Keratinocyte (primary cell): Measurements from ENCODE around the gene CHAC2. TPM values are rescaled to one million over a fixed set of nuclear protein-coding genes. Genes with fewer than 3 reads are reported as not detected.

Source experiments
- DNase-seq: peaks from one replicate; pipeline ENCODE4 v3.0.0-alpha.2; 2011; ENCODE audit warnings: low read depth, missing footprints, low spot score
- FAIRE-seq: peaks from 2 replicates; lab custom pipeline; 2011; peaks lifted over from hg19 to GRCh38; lab: Jason Lieb, UNC
- H2AFZ ChIP-seq: 2 replicates; pipeline ENCODE4 v1.6.0; 2012; ENCODE audit warnings: low read length, control low read depth, inconsistent platforms; ENCODE audit not compliant: control insufficient read depth
- H3K27ac ChIP-seq: 2 replicates; pipeline ENCODE4 v1.5.1; 2011; ENCODE audit warnings: low read length; ENCODE audit not compliant: control insufficient read depth, insufficient read depth
- H3K27me3 ChIP-seq: 3 replicates; pipeline ENCODE4 v1.6.0; 2011; ENCODE audit warnings: low read length; ENCODE audit not compliant: control insufficient read depth, insufficient read depth; ENCODE audit errors: extremely low read depth
- H3K36me3 ChIP-seq, 2 experiments: 2 replicates in 1 of 2; 3 replicates in 1 of 2; pipeline ENCODE4 v1.5.1; 2011; ENCODE audit warnings: low read length in 2 of 2, mild to moderate bottlenecking in 1 of 2; ENCODE audit not compliant: control insufficient read depth in 2 of 2, insufficient read depth in 2 of 2; ENCODE audit errors: extremely low read depth in 1 of 2
- H3K4me1 ChIP-seq: 3 replicates; pipeline ENCODE4 v1.5.1; 2011; ENCODE audit warnings: low read length; ENCODE audit not compliant: control insufficient read depth, insufficient read depth; ENCODE audit errors: extremely low read depth
- H3K4me2 ChIP-seq: 3 replicates; pipeline ENCODE4 v1.6.0; 2011; ENCODE audit warnings: low read depth, low read length; ENCODE audit not compliant: control insufficient read depth, insufficient read depth; ENCODE audit errors: extremely low read depth
- H3K4me3 ChIP-seq, 3 experiments: fragments of 200-600 bp in 1 of 3; sonication (generic) in 1 of 3; 2 replicates in 2 of 3; 3 replicates in 1 of 3; pipeline ENCODE4 v1.5.1; 2011 to 2016; ENCODE audit warnings: low read length in 3 of 3, mild to moderate bottlenecking in 3 of 3, control low read depth in 2 of 3, inconsistent platforms in 1 of 3, low read depth in 1 of 3, mixed read lengths in 1 of 3, mixed run types in 1 of 3, moderate library complexity in 1 of 3; ENCODE audit not compliant: control insufficient read depth in 2 of 3, insufficient read depth in 2 of 3; ENCODE audit errors: extremely low read depth in 1 of 3
- H3K79me2 ChIP-seq: 2 replicates; pipeline ENCODE4 v1.6.0; 2012; ENCODE audit warnings: low read length; ENCODE audit not compliant: control insufficient read depth, insufficient read depth
- H3K9ac ChIP-seq: 3 replicates; pipeline ENCODE4 v1.6.0; 2011; ENCODE audit warnings: low read length; ENCODE audit not compliant: control insufficient read depth, insufficient read depth; ENCODE audit errors: extremely low read depth
- H3K9me1 ChIP-seq: 3 replicates; pipeline ENCODE4 v1.6.0; 2011; ENCODE audit warnings: low read length; ENCODE audit not compliant: control insufficient read depth, insufficient read depth; ENCODE audit errors: extremely low read depth
- H3K9me3 ChIP-seq: 2 replicates; pipeline ENCODE4 v1.5.1; 2012; ENCODE audit warnings: low read depth, low read length; ENCODE audit not compliant: control insufficient read depth
- H4K20me1 ChIP-seq: 3 replicates; pipeline ENCODE4 v1.6.0; 2011; ENCODE audit warnings: low read length; ENCODE audit not compliant: control insufficient read depth, insufficient read depth; ENCODE audit errors: extremely low read depth
- EZH2 ChIP-seq: IDR thresholded peaks from one replicate; pipeline ENCODE4 v1.6.1; 2012; ENCODE audit warnings: inconsistent platforms, mild to moderate bottlenecking, low read length, moderate library complexity
- dilution Hi-C: fragments of 300-500 bp; cut with MboI; formaldehyde crosslinking; loops from one replicate; pipeline ENCODE4 v1.7.0; 2020; ENCODE audit warnings: low sequenced_read_pairs; ENCODE audit not compliant: extremely low pct_ligation_motif_present
- polyA plus RNA-seq, 5 experiments: library from polyadenylated mRNA; depleted of rRNA in 3 of 5; stranded (reverse) in 3 of 5; stranded (forward) in 1 of 5; unstranded in 1 of 5; fragments of >200 nt; gene quantifications; 1 replicate in 1 of 5; 2 replicates in 3 of 5; 3 replicates in 1 of 5; pipeline versions ENCODE4 v1.2.1 to v1.2.3, GENCODE V29; 2011 to 2012; ENCODE audit warnings: missing spikeins in 2 of 5, low read depth in 1 of 5, low replicate concordance in 1 of 5
- TF ChIP-seq, protein P1 (sequence below), 3 experiments: IDR thresholded peaks in 1 of 3; conservative IDR thresholded peaks in 1 of 3; optimal IDR thresholded peaks in 1 of 3; 2 replicates in 2 of 3; 3 replicates in 1 of 3; pipeline versions ENCODE3 to v1.5.1; 2011; ENCODE audit warnings: low read length in 3 of 3, mild to moderate bottlenecking in 3 of 3, moderate library complexity in 2 of 3, control low read depth in 1 of 3, inconsistent platforms in 1 of 3; ENCODE audit not compliant: insufficient read depth in 2 of 3; ENCODE audit errors: extremely low read depth in 1 of 3

Gene CHAC2
- polyA plus RNA-seq, 1 donor (not counting 4 experiments of a cell fraction or from before 2014, with no cell fraction given): 10.9 TPM

DNA sequence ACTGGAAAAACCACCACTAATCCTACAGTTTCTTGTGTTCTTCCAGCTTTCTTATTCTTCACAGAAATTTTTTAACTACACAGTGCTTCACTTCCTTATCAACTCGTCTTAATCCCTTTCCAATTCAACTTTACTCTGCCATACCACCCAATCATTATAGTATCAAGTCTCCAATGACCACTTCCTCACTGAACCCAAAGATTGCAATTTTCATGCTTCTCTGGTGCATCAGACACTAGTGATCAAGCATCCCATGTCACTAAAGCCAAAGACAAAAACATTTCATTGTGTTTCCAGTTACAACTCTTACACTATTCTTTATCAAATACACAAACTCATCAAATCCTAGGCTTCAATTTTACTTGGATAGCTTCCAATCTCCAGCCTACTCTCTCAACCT is 9.5 kb downstream of the CHAC2 start:
- H3K27ac ChIP-seq: no peak overlapping the region
- H3K79me2 ChIP-seq: peaks cover 17% of the 10 kb centered on the region
- H4K20me1 ChIP-seq: no peaks in the 10 kb centered on the region
- dilution Hi-C loops: no loop called here
- no peaks in the 10 kb centered on the region for H3K4me1 ChIP-seq
- no peak overlapping the region for H3K4me3 ChIP-seq
- H3K9me3 ChIP-seq: no peaks in the 10 kb centered on the region
- no peaks in the 10 kb centered on the region for H3K9me1 ChIP-seq
- no peak overlapping the region for H2AFZ ChIP-seq
- peaks cover 0 to 3% of the 10 kb centered on the region in 2 experiments for H3K36me3 ChIP-seq
- no peak overlapping the region for H3K4me2 ChIP-seq
- no peak overlapping the region for H3K9ac ChIP-seq
- DNase-seq: no peak
- TF ChIP-seq, protein P1, sequence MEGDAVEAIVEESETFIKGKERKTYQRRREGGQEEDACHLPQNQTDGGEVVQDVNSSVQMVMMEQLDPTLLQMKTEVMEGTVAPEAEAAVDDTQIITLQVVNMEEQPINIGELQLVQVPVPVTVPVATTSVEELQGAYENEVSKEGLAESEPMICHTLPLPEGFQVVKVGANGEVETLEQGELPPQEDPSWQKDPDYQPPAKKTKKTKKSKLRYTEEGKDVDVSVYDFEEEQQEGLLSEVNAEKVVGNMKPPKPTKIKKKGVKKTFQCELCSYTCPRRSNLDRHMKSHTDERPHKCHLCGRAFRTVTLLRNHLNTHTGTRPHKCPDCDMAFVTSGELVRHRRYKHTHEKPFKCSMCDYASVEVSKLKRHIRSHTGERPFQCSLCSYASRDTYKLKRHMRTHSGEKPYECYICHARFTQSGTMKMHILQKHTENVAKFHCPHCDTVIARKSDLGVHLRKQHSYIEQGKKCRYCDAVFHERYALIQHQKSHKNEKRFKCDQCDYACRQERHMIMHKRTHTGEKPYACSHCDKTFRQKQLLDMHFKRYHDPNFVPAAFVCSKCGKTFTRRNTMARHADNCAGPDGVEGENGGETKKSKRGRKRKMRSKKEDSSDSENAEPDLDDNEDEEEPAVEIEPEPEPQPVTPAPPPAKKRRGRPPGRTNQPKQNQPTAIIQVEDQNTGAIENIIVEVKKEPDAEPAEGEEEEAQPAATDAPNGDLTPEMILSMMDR (optimal IDR thresholded peaks at IDR 0.05 in 1 of 3, IDR thresholded peaks at IDR 0.05 in 1 of 3, conservative IDR thresholded peaks at IDR 0.05 in 1 of 3; ENCODE audit: extremely low read depth in 1 of 3, insufficient read depth in 2 of 3, low read length in 3 of 3): no peak
- no peak for TF ChIP-seq EZH2
- FAIRE-seq: no peak
- H3K27me3 ChIP-seq: no peaks in the 10 kb centered on the region

DNA sequence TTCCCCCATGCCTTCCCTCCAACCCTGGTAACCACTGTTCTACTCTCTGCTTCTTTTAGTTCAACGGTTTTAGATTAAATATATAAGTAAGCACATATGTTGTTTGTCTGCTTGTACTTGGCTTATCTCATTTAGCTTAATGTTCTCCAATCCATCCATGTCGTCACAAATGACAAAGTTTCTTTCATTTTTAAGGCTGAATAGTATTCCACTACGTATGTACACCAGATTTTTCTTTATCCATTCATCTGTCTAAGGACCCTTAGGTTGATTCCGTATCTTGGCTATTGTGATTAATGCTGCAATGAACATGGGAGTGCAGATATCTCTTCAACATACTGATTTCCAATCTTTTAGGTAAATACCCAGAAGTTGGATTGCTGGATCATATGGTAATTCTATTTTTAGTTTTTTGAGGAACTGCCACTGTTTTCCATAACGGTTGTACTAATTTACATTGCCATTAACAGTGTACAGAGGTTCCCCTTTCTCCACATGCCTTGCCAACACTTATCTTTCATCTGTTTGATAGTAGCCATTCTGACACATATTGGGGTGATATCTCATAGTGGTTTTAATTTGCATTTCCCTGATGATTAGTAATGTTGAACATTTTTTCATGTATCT is 11.0 kb downstream of the CHAC2 start:
- Histone ChIP-seq H3K79me2 (peaks cover 31% of the 10 kb centered on the region), H3K4me3 (no peak overlapping the region), H3K27ac (no peak overlapping the region), H3K27me3 (no peaks in the 10 kb centered on the region), H3K9ac (no peak overlapping the region), H3K4me1 (no peaks in the 10 kb centered on the region), H4K20me1 (no peaks in the 10 kb centered on the region), H3K9me3 (no peaks in the 10 kb centered on the region), H3K36me3 (peaks cover 0 to 3% of the 10 kb centered on the region in 2 experiments), H3K9me1 (no peaks in the 10 kb centered on the region), H2AFZ (no peak overlapping the region), H3K4me2 (no peak overlapping the region)
- no peak for DNase-seq
- no peak for FAIRE-seq
- TF ChIP-seq EZH2: no peak
- TF ChIP-seq, protein P1 (optimal IDR thresholded peaks at IDR 0.05 in 1 of 3, IDR thresholded peaks at IDR 0.05 in 1 of 3, conservative IDR thresholded peaks at IDR 0.05 in 1 of 3; ENCODE audit: extremely low read depth in 1 of 3, insufficient read depth in 2 of 3, low read length in 3 of 3): no peak
- dilution Hi-C loops: no loop called here
